ENCODE measurements around the gene PPHLN1. TPM values are rescaled to one million over a fixed set of nuclear protein-coding genes. Genes with fewer than 3 reads are reported as not detected.
"Not testable (repeated sequence)": the region's sequence is repeated elsewhere in the genome, so short reads cannot be mapped to it uniquely, and the experiment has no call there.

PPHLN1 gene
- total RNA-seq, 1 donor from 2014 or later = 122 TPM

GRCh38 chr12:42322567-42322966 lies 3.4 kb upstream of the PPHLN1 start:
- no peak for DNase-seq (ENCODE audit: low spot score)

- DNase-seq (ENCODE audit: low spot score) = no peak
These were observed 2.1 kb upstream of the PPHLN1 start for GRCh38 chr12:42323856-42324255.

- DNase-seq (ENCODE audit: low spot score) = no peak
These were observed 678 bp upstream of the PPHLN1 start for GRCh38 chr12:42325326-42325652.

GRCh38 chr12:42326541-42327226 lies 717 bp downstream of the PPHLN1 start:
- peak; percentile 18 for DNase-seq (ENCODE audit: low spot score)

- DNase-seq (ENCODE audit: low spot score) = no peak
These were observed 1.2 kb downstream of the PPHLN1 start for GRCh38 chr12:42327227-42327590.

- DNase-seq (ENCODE audit: low spot score) = not testable (repeated sequence)
These were observed 4.1 kb downstream of the PPHLN1 start for GRCh38 chr12:42330097-42330496.

- peak; percentile 55 for DNase-seq (ENCODE audit: low spot score)
These were observed 6.6 kb downstream of the PPHLN1 start for GRCh38 chr12:42332301-42333285.

- no peak for DNase-seq (ENCODE audit: low spot score)
These were observed 10.3 kb downstream of the PPHLN1 start for GRCh38 chr12:42336286-42336685.

- no peak for DNase-seq (ENCODE audit: low spot score)
These were observed 12.3 kb downstream of the PPHLN1 start for GRCh38 chr12:42338280-42338679.

- no peak for DNase-seq (ENCODE audit: low spot score)
These were observed 16.1 kb downstream of the PPHLN1 start for GRCh38 chr12:42342028-42342427.

- DNase-seq (ENCODE audit: low spot score) = no peak
These were observed 17.8 kb downstream of the PPHLN1 start for GRCh38 chr12:42343721-42344120.

GRCh38 chr12:42346403-42347002 lies 20.5 kb downstream of the PPHLN1 start:
- DNase-seq (ENCODE audit: low spot score) = no peak

- DNase-seq (ENCODE audit: low spot score) = not testable (repeated sequence)
These were observed 23.4 kb downstream of the PPHLN1 start for GRCh38 chr12:42349119-42350020.

- DNase-seq (ENCODE audit: low spot score) = not testable (repeated sequence)
These were observed 24.0 kb downstream of the PPHLN1 start for GRCh38 chr12:42350021-42350407.

- DNase-seq (ENCODE audit: low spot score) = no peak
These were observed 30.4 kb downstream of the PPHLN1 start for GRCh38 chr12:42356344-42356743.

- no peak for DNase-seq (ENCODE audit: low spot score)
These were observed 34.9 kb downstream of the PPHLN1 start for GRCh38 chr12:42360747-42361403.

GRCh38 chr12:42361909-42362646 lies 36.1 kb downstream of the PPHLN1 start:
- no peak for DNase-seq (ENCODE audit: low spot score)

GRCh38 chr12:42362647-42363260 lies 36.8 kb downstream of the PPHLN1 start:
- no peak for DNase-seq (ENCODE audit: low spot score)

GRCh38 chr12:42364692-42365091 lies 38.7 kb downstream of the PPHLN1 start:
- no peak for DNase-seq (ENCODE audit: low spot score)

GRCh38 chr12:42365486-42365885 lies 39.5 kb downstream of the PPHLN1 start:
- DNase-seq (ENCODE audit: low spot score) = no peak

Measured in umbilical cord (tissue), 2 donors.